NCI-H128 (cell line): Measurements from ENCODE around the gene VPS41.

Experiments used
- DNase-seq: peaks from one replicate; lab custom pipeline; 2025; ENCODE audit not compliant: unreplicated experiment; lab: John Stamatoyannopoulos, UW

Gene VPS41

GRCh38 chr7:38743899-38744298, 165.1 kb downstream of the VPS41 start:
- DNase-seq: no peak

- DNase-seq: no peak
Observed at GRCh38 chr7:38740041-38740440, 168.9 kb downstream of the VPS41 start.

GRCh38 chr7:38736138-38736537, 172.9 kb downstream of the VPS41 start:
- DNase-seq: no peak

- DNase-seq: no peak
Observed at GRCh38 chr7:38731215-38731614, 177.8 kb downstream of the VPS41 start.

- DNase-seq: no peak
Observed at GRCh38 chr7:38728145-38728544, 180.8 kb downstream of the VPS41 start.

GRCh38 chr7:38727184-38727940, 181.6 kb downstream of the VPS41 start:
- DNase-seq: no peak

- DNase-seq: no peak
Observed at GRCh38 chr7:38723327-38723726, 185.7 kb downstream of the VPS41 start.

GRCh38 chr7:38716397-38716796, 192.6 kb downstream of the VPS41 start:
- no peak for DNase-seq

GRCh38 chr7:38709123-38709522, 199.9 kb downstream of the VPS41 start:
- DNase-seq: no peak

- DNase-seq: no peak
Observed at GRCh38 chr7:38704751-38705150, 204.2 kb downstream of the VPS41 start.

- DNase-seq: no peak
Observed at GRCh38 chr7:38704041-38704547, 204.9 kb downstream of the VPS41 start.

- DNase-seq: no peak
Observed at GRCh38 chr7:38703093-38703492, 205.9 kb downstream of the VPS41 start.

GRCh38 chr7:38702002-38702535, 206.9 kb downstream of the VPS41 start:
- no peak for DNase-seq

- DNase-seq: no peak
Observed at GRCh38 chr7:38700116-38700515, 208.9 kb downstream of the VPS41 start.

- DNase-seq: no peak
Observed at GRCh38 chr7:38699471-38699870, 209.5 kb downstream of the VPS41 start.

GRCh38 chr7:38694326-38694725, 214.7 kb downstream of the VPS41 start:
- DNase-seq: no peak

- no peak for DNase-seq
Observed at GRCh38 chr7:38686888-38687287, 222.1 kb downstream of the VPS41 start.

GRCh38 chr7:38685851-38686250, 223.1 kb downstream of the VPS41 start:
- no peak for DNase-seq

GRCh38 chr7:38682606-38683005, 226.4 kb downstream of the VPS41 start:
- DNase-seq: no peak

- no peak for DNase-seq
Observed at GRCh38 chr7:38681882-38682281, 227.1 kb downstream of the VPS41 start.

GRCh38 chr7:38679419-38679818, 229.6 kb downstream of the VPS41 start:
- DNase-seq: no peak

- DNase-seq: no peak
Observed at GRCh38 chr7:38678698-38679054, 230.3 kb downstream of the VPS41 start.
